Measurements from ENCODE around the gene CYP3A4. TPM values are rescaled to one million over a fixed set of nuclear protein-coding genes. Genes with fewer than 3 reads are reported as not detected.

Gene CYP3A4
- total and polyA plus RNA-seq, 2 of the 8 experiments (the other 6 are each of a cell fraction or from before 2014, with no cell fraction given), result not detected

GRCh38 chr7:99820408-99821027, 36.5 kb upstream of the CYP3A4 start:
- H3K4me2 ChIP-seq (ENCODE audit: insufficient read depth in 1 of 2, low read depth in 2 of 2, low read length in 2 of 2), result no peak overlapping the region
- CTCF ChIA-PET (ENCODE audit: partially characterized antibody), result no interaction called here
- H2BK20ac ChIP-seq (ENCODE audit: low read length), result no peak overlapping the region
- H2BK5ac ChIP-seq (ENCODE audit: low read depth, low read length), result no peak overlapping the region
- no peaks in the 10 kb centered on the region for H3K79me2 ChIP-seq (ENCODE audit: control insufficient read depth in 1 of 2, insufficient read depth in 2 of 2, low read length in 2 of 2)
- WGBS, 2 experiments (ENCODE audit: extremely low coverage in 1 of 2, insufficient coverage in 1 of 2, insufficient read length in 1 of 2, insufficient replicate concordance in 2 of 2, low coverage in 1 of 2, low lambda C conversion rate in 2 of 2, missing lambda C conversion rate in 1 of 2), result 95% methylated on average over 2 of the region's 2 CpGs; no CpG with 5 or more reads in 1 of the 2 experiments
- no peaks in the 10 kb centered on the region for H3K36me3 ChIP-seq (ENCODE audit: control insufficient read depth in 2 of 4, insufficient read depth in 4 of 4, low read length in 3 of 4)
- POLR2A ChIA-PET (ENCODE audit: partially characterized antibody), result no interaction called here
- H3K79me1 ChIP-seq (ENCODE audit: low read depth, low read length), result no peaks in the 10 kb centered on the region
- no peak overlapping the region for H3K56ac ChIP-seq (replicated peaks; ENCODE audit: insufficient read length, low read depth, low read length)
- no peak overlapping the region for H2BK12ac ChIP-seq (ENCODE audit: low read depth, low read length)
- no peak overlapping the region for H4K5ac ChIP-seq (ENCODE audit: insufficient read length, low read depth, low read length)
- no peaks in the 10 kb centered on the region for H3K4me1 ChIP-seq (replicated peaks in 1 of 4; ENCODE audit: control insufficient read depth in 3 of 4, insufficient read depth in 4 of 4, low read length in 3 of 4)
- H2BK120ac ChIP-seq (replicated peaks; ENCODE audit: low read depth, low read length), result no peak overlapping the region
- no peak overlapping the region for H3K23ac ChIP-seq (ENCODE audit: insufficient read length)
- no peak overlapping the region for H3K9ac ChIP-seq (replicated peaks in 1 of 4; ENCODE audit: extremely low read depth in 1 of 4, low read depth in 3 of 4, low read length in 3 of 4)
- H3K23me2 ChIP-seq (ENCODE audit: low read depth, low read length), result no peaks in the 10 kb centered on the region
- no peaks in the 10 kb centered on the region for H3K27me3 ChIP-seq (replicated peaks in 1 of 4; ENCODE audit: control insufficient read depth in 3 of 4, extremely low read depth in 1 of 4, insufficient read depth in 3 of 4, low read length in 3 of 4)
- DNase-seq (ENCODE audit: low read depth in 1 of 2, low spot score in 2 of 2) (peak in 1 of 2 experiments; percentile 4), FAIRE-seq (no peak)
- H2AFZ ChIP-seq (ENCODE audit: low read length), result no peak overlapping the region
- no peak overlapping the region for H4K91ac ChIP-seq (replicated peaks; ENCODE audit: insufficient read length, low read length)
- H3K4ac ChIP-seq (replicated peaks; ENCODE audit: insufficient read length, low read depth, low read length), result no peak overlapping the region
- H3K27ac ChIP-seq (ENCODE audit: low read depth, low read length), result no peak overlapping the region
- H3K18ac ChIP-seq (ENCODE audit: extremely low read depth, low read length), result no peak overlapping the region
- no peak overlapping the region for H3K4me3 ChIP-seq (ENCODE audit: extremely low read depth in 1 of 4, insufficient read depth in 2 of 4, low read depth in 3 of 4, low read length in 4 of 4)
- no peak overlapping the region for H2AK5ac ChIP-seq (ENCODE audit: low read depth, low read length)
- H4K20me1 ChIP-seq (replicated peaks in 1 of 2; ENCODE audit: control insufficient read depth in 1 of 2, insufficient read depth in 2 of 2, low read length in 2 of 2), result no peaks in the 10 kb centered on the region
- no peak overlapping the region for H4K8ac ChIP-seq (ENCODE audit: extremely low read depth, insufficient read depth, low read length)
- H3K9me3 ChIP-seq (ENCODE audit: insufficient read depth in 2 of 2, low read depth in 1 of 2, low read length in 1 of 2), result no peaks in the 10 kb centered on the region
- H2BK15ac ChIP-seq (ENCODE audit: low read length), result no peak overlapping the region
- H3K14ac ChIP-seq (ENCODE audit: insufficient read length), result no peak overlapping the region
- TF ChIP-seq EZH2 (IDR thresholded peaks at IDR 0.05; ENCODE audit: low read depth, low read length, severe bottlenecking) (no peak), E2F6 (IDR thresholded peaks at IDR 0.05) (no peak), CTCF (IDR thresholded peaks at IDR 0.05; ENCODE audit: control extremely low read depth in 1 of 3, insufficient read depth in 1 of 3, low read depth in 1 of 3, low read length in 3 of 3) (no peak), ATF3 (IDR thresholded peaks at IDR 0.05; ENCODE audit: insufficient read depth, low read depth, low read length) (no peak), ZNF274 (IDR thresholded peaks at IDR 0.05; ENCODE audit: borderline replicate concordance, extremely low read depth, low read length) (no peak), RBBP5 (IDR thresholded peaks at IDR 0.05; ENCODE audit: borderline replicate concordance, low read depth, low read length) (no peak), EP300 (IDR thresholded peaks at IDR 0.05; ENCODE audit: borderline replicate concordance in 1 of 2, low read depth in 2 of 2, low read length in 2 of 2) (no peak), KDM4A (IDR thresholded peaks at IDR 0.05; ENCODE audit: low read depth, low read length, severe bottlenecking) (no peak), CHD1 (IDR thresholded peaks at IDR 0.05; ENCODE audit: low read depth, low read length) (no peak)
